NCI-H2081 (cell line): ENCODE measurements around the gene GAA.
A peak's percentile ranks its signal among the peaks of the same experiment; 100 is the strongest.

Experiments used
- DNase-seq, 2 experiments: peaks; one replicate each; lab custom pipeline; 2025; lab: John Stamatoyannopoulos, UW

GAA gene

GRCh38 chr17:80104321-80104955, 3.1 kb downstream of the GAA start:
- peak in 1 of 2 experiments; percentile 43 for DNase-seq

GRCh38 chr17:80104956-80105375, 3.6 kb downstream of the GAA start:
- DNase-seq = no peak

GRCh38 chr17:80105762-80106161, 4.4 kb downstream of the GAA start:
- peak; percentile 63 to 75 for DNase-seq

GRCh38 chr17:80106176-80106575, 4.8 kb downstream of the GAA start:
- no peak for DNase-seq

- DNase-seq = no peak
Measured at GRCh38 chr17:80106751-80107150, 5.4 kb downstream of the GAA start.

GRCh38 chr17:80107231-80108021, 6.0 kb downstream of the GAA start:
- no peak for DNase-seq

GRCh38 chr17:80108036-80108971, 6.9 kb downstream of the GAA start:
- no peak for DNase-seq

- no peak for DNase-seq
Measured at GRCh38 chr17:80109066-80109660, 7.8 kb downstream of the GAA start.

- no peak for DNase-seq
Measured at GRCh38 chr17:80109713-80110446, 8.5 kb downstream of the GAA start.

- DNase-seq = no peak
Measured at GRCh38 chr17:80110447-80110812, 9.0 kb downstream of the GAA start.

- no peak for DNase-seq
Measured at GRCh38 chr17:80110927-80111701, 9.7 kb downstream of the GAA start.

GRCh38 chr17:80111702-80112470, 10.5 kb downstream of the GAA start:
- DNase-seq = no peak

- no peak for DNase-seq
Measured at GRCh38 chr17:80112471-80113032, 11.2 kb downstream of the GAA start.

GRCh38 chr17:80113033-80113484, 11.7 kb downstream of the GAA start:
- DNase-seq = no peak

GRCh38 chr17:80114758-80115157, 13.4 kb downstream of the GAA start:
- no peak for DNase-seq

GRCh38 chr17:80115159-80115558, 13.8 kb downstream of the GAA start:
- no peak for DNase-seq

GRCh38 chr17:80116276-80116920, 15.0 kb downstream of the GAA start:
- DNase-seq = no peak

GRCh38 chr17:80116921-80117380, 15.6 kb downstream of the GAA start:
- DNase-seq = no peak
